Gastrocnemius medialis (tissue), 4 donors: ENCODE measurements around the gene CPE. TPM values are rescaled to one million over a fixed set of nuclear protein-coding genes. Genes with fewer than 3 reads are reported as not detected.

ENCODE experiments used
- ATAC-seq, 2 donors: fragments of 150-250 bp; one replicate each; pipeline ENCODE4 v1.9.1; 2016
- DNase-seq, 2 donors: peaks; one replicate each; pipeline ENCODE4 v3.0.0-alpha.2; 2019
- H3K27ac ChIP-seq, 4 donors: fragments of 200-600 bp; sonication (generic); 1 replicate in 1 of 4; 2 replicates in 3 of 4; pipeline ENCODE4 v1.5.1; 2016 to 2018; ENCODE audit warnings: mild to moderate bottlenecking in 2 of 4, moderate library complexity in 1 of 4
- H3K27me3 ChIP-seq, 3 donors: fragments of 200-600 bp; sonication (generic) in 2 of 3; 1 replicate in 1 of 3; 2 replicates in 2 of 3; pipeline versions ENCODE4 v1.5.1 to v1.6.0; 2016 to 2019; ENCODE audit warnings: mild to moderate bottlenecking in 1 of 3, moderate library complexity in 1 of 3
- H3K36me3 ChIP-seq, 2 donors: fragments of 200-600 bp; sonication (generic) in 1 of 2; one replicate each; pipeline ENCODE4 v1.5.1; 2017 to 2018
- H3K4me1 ChIP-seq, 2 donors: fragments of 200-600 bp; sonication (generic) in 1 of 2; one replicate each; pipeline ENCODE4 v1.5.1; 2016 to 2017; ENCODE audit warnings: mild to moderate bottlenecking in 2 of 2
- H3K4me3 ChIP-seq, 4 donors: fragments of 200-600 bp; sonication (generic) in 3 of 4; 1 replicate in 1 of 4; 2 replicates in 3 of 4; pipeline ENCODE4 v1.5.1; 2016 to 2019; ENCODE audit warnings: mild to moderate bottlenecking in 2 of 4
- H3K9me3 ChIP-seq, 3 donors: fragments of 200-600 bp; sonication (generic) in 2 of 3; 1 replicate in 1 of 3; 2 replicates in 2 of 3; pipeline ENCODE4 v1.5.1; 2016 to 2019
- CTCF ChIP-seq, 5 experiments: fragments of 450-650 bp in 3 of 5; fragments of 200-600 bp in 2 of 5; sonication (generic) in 2 of 5; IDR thresholded peaks in 4 of 5; conservative IDR thresholded peaks in 1 of 5; 1 replicate in 4 of 5; 2 replicates in 1 of 5; pipeline ENCODE4 v1.5.1; 2016 to 2019; ENCODE audit warnings: antibody characterized with exemption in 5 of 5, mild to moderate bottlenecking in 3 of 5, moderate library complexity in 3 of 5
- POLR2A ChIP-seq, 2 donors: fragments of 450-650 bp; IDR thresholded peaks; one replicate each; pipeline ENCODE4 v1.6.1; 2017; ENCODE audit warnings: antibody characterized with exemption in 2 of 2, mild to moderate bottlenecking in 2 of 2, moderate library complexity in 2 of 2
- in situ Hi-C, 4 donors: fragments of 200-750 bp; cut with MboI; loops; one replicate each; pipeline versions ENCODE4 v1.15.0 to v1.8.0; 2017; ENCODE audit warnings: low sequenced_read_pairs in 4 of 4
- intact Hi-C: fragments of 100-400 bp; cut with DNase I; formaldehyde crosslinking; loops from one replicate; pipeline ENCODE4 v1.15.1; 2023; ENCODE audit warnings: low total_unique reads
- total RNA-seq, 4 donors: library from RNA; depleted of rRNA; stranded (reverse); fragments of >200 nt; gene quantifications; one replicate each; pipeline versions ENCODE4 v1.1.0 to v1.2.3, GENCODE V29; 2016

Gene CPE
- total RNA-seq, 4 donors from 2014 or later = 11.8 to 27.6 (median 17.0) TPM

DNA sequence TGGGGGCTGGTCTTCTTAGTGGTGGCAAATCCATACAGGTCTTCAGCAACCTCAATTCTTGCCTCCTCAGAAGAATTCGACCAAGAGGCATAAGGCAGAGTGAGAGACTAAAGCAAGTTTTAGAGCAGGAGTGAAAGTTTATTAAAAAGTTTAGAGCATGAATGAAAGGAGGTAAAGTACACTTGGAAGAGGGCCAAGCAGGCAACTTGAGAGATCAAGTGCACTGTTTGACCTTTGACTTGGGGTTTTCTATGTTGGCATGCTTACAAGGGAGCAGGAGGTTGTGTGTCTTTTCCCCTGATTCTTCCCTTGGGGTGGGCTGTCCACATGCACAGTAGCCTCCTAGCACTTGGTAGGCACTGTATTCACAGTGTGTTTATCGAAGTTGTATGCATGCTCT, 91.2 kb downstream of the CPE start:
- no peaks in the 10 kb centered on the region for H3K4me1 ChIP-seq
- intact Hi-C loops = no loop called here
- in situ Hi-C loops = no loop called here
- DNase-seq = no peak
- no peak for ATAC-seq
- no peaks in the 10 kb centered on the region for H3K9me3 ChIP-seq
- no peaks in the 10 kb centered on the region for H3K36me3 ChIP-seq
- H3K27me3 ChIP-seq = no peaks in the 10 kb centered on the region
- TF ChIP-seq POLR2A (IDR thresholded peaks at IDR 0.05) = no peak
- TF ChIP-seq CTCF (IDR thresholded peaks at IDR 0.05 in 4 of 5, conservative IDR thresholded peaks at IDR 0.05 in 1 of 5) = no peak
- H3K27ac ChIP-seq = no peak overlapping the region
- H3K4me3 ChIP-seq = no peak overlapping the region

DNA sequence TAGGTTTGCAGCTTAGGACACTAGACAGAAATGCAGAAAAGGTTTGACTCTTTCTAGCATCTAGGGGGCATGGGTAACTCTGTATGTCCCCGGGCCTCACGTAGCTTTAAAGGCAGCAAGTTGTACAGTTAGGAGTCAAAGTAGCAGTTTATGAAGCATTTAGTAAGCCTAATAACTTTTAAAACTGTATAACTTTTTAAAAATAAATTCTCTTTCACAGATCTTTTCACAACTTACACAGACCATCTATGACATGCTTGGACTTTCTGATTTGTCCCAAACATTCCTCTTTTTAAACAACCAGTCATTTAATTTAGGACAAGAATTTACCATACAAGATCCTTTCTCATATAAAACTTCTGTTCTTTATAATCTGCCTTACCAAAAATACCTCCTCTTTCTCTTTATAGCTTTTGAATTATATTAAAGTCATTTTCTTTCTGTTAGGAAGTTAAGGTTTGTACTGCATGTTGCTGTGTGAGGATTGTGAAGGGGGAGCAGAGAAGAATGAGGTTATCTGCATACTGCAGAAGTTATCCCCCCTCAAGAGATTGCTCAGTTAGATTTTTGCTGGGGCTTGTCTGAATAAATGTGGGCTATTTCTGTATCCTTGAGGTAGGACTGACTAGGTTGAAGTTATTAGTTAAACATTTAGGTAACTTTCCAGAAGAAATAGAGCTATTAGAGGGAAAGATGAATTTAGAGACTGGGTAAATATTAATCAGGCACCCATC, 94.3 kb downstream of the CPE start:
- no peaks in the 10 kb centered on the region for H3K27me3 ChIP-seq
- in situ Hi-C loops = no loop called here
- no peaks in the 10 kb centered on the region for H3K4me1 ChIP-seq
- H3K4me3 ChIP-seq = no peak overlapping the region
- intact Hi-C loops = no loop called here
- H3K9me3 ChIP-seq = no peaks in the 10 kb centered on the region
- no peaks in the 10 kb centered on the region for H3K36me3 ChIP-seq
- no peak overlapping the region for H3K27ac ChIP-seq
- TF ChIP-seq POLR2A (IDR thresholded peaks at IDR 0.05) = no peak
- TF ChIP-seq CTCF (IDR thresholded peaks at IDR 0.05 in 4 of 5, conservative IDR thresholded peaks at IDR 0.05 in 1 of 5) = no peak
- DNase-seq = no peak
- no peak for ATAC-seq

GRCh38 chr4:165474784-165475705, 96.2 kb downstream of the CPE start:
- in situ Hi-C loops (no loop called here), intact Hi-C loops (no loop called here)
- TF ChIP-seq POLR2A (IDR thresholded peaks at IDR 0.05) = no peak
- no peak for TF ChIP-seq CTCF (IDR thresholded peaks at IDR 0.05 in 4 of 5, conservative IDR thresholded peaks at IDR 0.05 in 1 of 5)
- H3K4me3 ChIP-seq = no peak overlapping the region
- H3K9me3 ChIP-seq = no peaks in the 10 kb centered on the region
- H3K36me3 ChIP-seq = no peaks in the 10 kb centered on the region
- no peak overlapping the region for H3K27ac ChIP-seq
- DNase-seq = no peak
- no peaks in the 10 kb centered on the region for H3K4me1 ChIP-seq
- no peak for ATAC-seq
- H3K27me3 ChIP-seq = no peaks in the 10 kb centered on the region

DNA sequence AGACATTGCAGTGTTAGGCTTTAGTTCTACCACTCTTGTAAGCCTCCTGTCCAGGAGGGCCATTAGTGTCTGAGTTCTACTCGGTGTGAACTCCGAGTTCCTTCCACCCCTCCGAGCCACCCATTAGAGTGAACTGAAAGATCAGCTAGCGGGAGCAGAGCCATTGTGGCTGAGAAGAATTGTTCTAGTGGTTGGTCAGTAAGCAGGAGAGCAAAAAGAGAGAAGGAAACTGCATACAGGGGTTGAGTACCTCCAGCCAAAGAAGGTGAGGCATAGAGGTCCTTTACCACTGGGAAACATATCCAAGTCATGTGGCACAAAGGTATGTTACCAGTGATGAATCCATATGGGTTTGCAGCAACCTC, 96.9 kb downstream of the CPE start:
- no peak for DNase-seq
- no peaks in the 10 kb centered on the region for H3K9me3 ChIP-seq
- TF ChIP-seq POLR2A (IDR thresholded peaks at IDR 0.05) (no peak), CTCF (IDR thresholded peaks at IDR 0.05 in 4 of 5, conservative IDR thresholded peaks at IDR 0.05 in 1 of 5) (no peak)
- H3K36me3 ChIP-seq = no peaks in the 10 kb centered on the region
- in situ Hi-C loops = no loop called here
- no peak for ATAC-seq
- no peaks in the 10 kb centered on the region for H3K27me3 ChIP-seq
- intact Hi-C loops = no loop called here
- H3K27ac ChIP-seq = no peak overlapping the region
- no peaks in the 10 kb centered on the region for H3K4me1 ChIP-seq
- no peak overlapping the region for H3K4me3 ChIP-seq
